CD4-positive, alpha-beta T cell treated with Interleukin-4 for 4 hours (primary cell): ENCODE data around the gene SLC15A2.
"Not testable (repeated sequence)": the region's sequence is repeated elsewhere in the genome, so short reads cannot be mapped to it uniquely, and the experiment has no call there.

ENCODE experiments used
- DNase-seq: peaks from one replicate; pipeline ENCODE4 v3.0.0-alpha.2; 2020

The SLC15A2 gene

GRCh38 chr3:121938141-121938855, 44.1 kb downstream of the SLC15A2 start:
- DNase-seq, result not testable (repeated sequence)

- no peak for DNase-seq
These were observed 47.4 kb downstream of the SLC15A2 start for GRCh38 chr3:121941592-121941991.

- DNase-seq, result no peak
These were observed 48.0 kb downstream of the SLC15A2 start for GRCh38 chr3:121942116-121942786.

GRCh38 chr3:121943431-121943830, 49.2 kb downstream of the SLC15A2 start:
- no peak for DNase-seq

- no peak for DNase-seq
These were observed 54.4 kb downstream of the SLC15A2 start for GRCh38 chr3:121948641-121949040.

- no peak for DNase-seq
These were observed 57.2 kb downstream of the SLC15A2 start for GRCh38 chr3:121951291-121951919.

- no peak for DNase-seq
These were observed 62.2 kb downstream of the SLC15A2 start for GRCh38 chr3:121956363-121956762.

DNA sequence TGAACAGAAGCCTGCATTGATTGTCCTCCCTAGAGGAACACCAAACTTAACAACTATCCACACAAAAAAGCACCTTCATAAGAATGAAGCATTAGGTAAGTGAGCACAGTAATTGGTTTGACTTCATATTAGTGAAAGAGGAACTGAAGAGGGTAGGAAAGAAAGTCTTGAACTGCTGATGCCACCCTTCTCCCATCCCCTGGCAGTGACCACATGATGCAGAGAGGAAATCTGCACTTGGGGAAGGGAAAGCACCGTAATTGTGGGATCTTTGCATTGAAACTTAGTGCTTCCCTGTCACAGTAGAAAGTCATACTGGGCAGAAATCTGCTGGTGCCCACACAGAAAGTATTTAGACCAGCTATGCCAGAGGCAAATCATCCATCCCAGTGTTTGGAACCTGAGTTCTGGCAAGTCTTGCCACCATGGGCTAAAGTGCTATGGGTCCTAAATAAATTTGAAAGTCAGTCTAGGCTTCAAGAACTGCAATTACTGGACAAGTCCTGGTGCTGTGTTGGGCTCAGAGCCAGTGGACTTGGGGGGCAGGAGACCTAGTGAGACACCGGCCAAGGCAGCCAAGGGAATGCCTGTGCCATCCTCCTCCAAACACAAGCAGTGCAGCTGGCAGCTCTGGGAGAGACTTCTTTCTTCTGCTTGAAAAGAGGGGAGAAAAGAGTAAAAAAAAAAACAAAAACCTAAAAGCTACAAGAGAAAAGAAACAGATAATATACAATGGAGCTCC, 63.6 kb downstream of the SLC15A2 start:
- DNase-seq, result no peak

DNA sequence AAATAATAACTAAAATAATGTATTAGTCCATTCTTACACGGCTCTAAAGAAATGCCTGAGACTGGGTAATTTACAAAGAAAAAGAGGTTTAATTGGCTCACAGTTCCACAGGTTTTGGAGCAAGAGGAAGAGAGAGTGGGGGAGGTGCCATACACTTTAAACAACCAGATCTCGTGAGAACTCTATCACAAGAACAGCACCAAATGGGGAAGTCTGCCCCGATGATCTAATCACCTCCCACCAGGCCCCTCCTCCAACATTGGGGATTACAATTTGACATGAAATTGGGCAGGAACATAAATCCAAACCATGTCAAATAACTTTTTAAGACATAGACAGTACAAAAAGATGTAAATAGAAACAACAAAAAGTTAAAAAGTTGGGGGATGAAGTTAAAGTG, 64.6 kb downstream of the SLC15A2 start:
- no peak for DNase-seq

DNA sequence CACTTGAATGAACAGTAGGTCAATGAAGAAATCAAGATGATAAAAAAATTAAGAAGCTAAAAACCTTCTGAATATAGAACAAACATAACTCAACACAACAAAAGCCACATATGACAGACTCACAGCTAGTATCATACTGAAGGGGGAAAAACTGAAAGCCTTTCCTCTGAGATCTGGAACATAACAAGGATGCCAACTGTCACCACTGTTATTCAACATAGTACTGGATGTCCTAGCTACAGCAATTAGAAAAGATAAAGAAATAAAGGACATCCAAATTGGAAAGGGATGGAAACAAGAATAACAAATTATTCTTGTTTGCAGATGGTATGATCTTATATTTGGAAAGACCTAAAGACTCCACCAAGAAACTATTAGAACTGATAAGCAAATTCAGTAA, 67.1 kb downstream of the SLC15A2 start:
- DNase-seq, result no peak

DNA sequence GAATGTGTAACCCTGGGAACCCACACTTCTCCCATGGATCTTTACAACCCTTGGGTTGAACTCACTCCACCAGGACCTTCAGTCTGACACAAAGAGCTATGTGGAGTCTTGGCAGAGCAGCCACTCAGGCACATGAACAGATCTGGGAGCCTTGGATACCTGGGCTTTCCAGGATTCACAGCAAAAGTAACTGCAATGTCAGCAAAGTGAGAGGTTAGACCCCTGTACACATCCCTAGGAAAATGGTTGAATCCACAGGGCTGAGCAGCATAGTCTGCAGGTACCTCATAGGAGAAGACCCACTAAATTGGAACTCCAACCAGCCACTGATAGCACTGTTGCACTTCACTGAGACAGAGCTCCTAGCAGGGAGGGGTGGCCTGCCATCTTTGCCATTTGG, 68.2 kb downstream of the SLC15A2 start:
- DNase-seq, result no peak

GRCh38 chr3:121963608-121964007, 69.4 kb downstream of the SLC15A2 start:
- DNase-seq, result no peak

DNA sequence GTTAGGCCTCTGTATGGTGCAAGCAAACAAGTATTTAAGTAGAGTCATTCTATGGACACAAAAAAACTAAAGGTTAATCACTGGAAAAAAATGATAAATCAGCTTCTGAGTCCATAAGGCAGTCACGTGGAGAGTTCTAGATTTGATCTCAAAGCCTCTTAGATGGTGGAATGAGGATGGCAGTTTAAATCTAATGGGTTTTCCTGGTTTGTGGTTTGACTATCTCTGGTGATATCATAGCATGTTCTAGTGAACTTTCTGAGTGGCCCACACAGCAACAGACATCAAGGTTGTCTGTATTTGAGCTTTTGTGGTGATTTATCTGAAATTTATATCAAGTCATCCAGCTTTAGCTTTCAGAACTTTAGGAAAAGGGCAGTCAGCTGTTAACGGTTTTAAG, 75.4 kb downstream of the SLC15A2 start:
- no peak for DNase-seq

- DNase-seq, result no peak
These were observed 75.8 kb downstream of the SLC15A2 start for GRCh38 chr3:121970047-121970446.

- no peak for DNase-seq
These were observed 80.5 kb downstream of the SLC15A2 start for GRCh38 chr3:121974601-121975111.

DNA sequence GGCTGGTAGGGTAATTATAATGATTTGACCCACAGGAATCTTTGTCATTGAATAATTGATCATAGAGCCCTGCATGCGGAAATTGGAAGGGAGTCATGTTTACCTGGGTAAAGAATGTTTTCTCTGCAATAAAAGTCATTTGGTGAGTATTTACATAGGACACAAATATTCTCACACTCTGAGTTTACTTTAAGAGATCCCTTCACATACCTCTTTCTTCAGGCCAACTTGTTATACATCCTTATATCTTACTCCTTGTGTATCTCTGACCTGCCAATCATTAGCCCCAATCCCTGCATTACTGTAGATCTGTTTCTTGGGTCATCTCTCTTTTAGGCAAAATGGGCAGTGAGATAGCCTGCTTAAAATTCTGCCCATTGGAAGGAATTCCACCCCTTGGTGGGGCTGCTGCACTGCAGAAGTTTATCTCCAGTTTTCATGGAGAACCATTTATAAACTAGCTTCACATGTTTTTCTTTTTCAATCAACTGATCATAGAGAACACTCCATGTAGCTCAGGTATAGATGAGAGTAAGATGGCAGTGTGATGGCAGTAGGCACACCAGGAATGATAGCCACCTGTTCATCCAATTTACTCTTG, 81.6 kb downstream of the SLC15A2 start:
- DNase-seq, result no peak

- DNase-seq, result no peak
These were observed 82.5 kb downstream of the SLC15A2 start for GRCh38 chr3:121976727-121977126.

DNA sequence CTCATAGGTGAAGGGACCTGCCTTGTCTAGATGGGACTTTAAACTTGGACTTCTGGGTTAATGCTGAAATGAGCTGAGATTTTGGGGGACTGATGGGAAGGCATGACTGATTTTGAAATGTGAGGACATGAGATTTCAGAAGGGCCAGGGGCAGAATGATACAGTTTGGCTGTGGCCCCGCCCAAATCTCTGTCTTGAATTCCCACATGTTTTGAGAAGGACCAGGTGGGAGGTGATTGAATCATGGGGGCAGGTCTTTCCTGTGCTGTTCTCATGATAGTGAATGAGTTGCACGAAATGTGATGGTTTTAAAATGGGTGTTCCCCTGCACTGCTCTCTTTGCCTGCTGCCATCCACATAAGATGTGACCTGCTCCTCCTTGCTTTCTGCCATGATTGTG, 85.0 kb downstream of the SLC15A2 start:
- no peak for DNase-seq

DNA sequence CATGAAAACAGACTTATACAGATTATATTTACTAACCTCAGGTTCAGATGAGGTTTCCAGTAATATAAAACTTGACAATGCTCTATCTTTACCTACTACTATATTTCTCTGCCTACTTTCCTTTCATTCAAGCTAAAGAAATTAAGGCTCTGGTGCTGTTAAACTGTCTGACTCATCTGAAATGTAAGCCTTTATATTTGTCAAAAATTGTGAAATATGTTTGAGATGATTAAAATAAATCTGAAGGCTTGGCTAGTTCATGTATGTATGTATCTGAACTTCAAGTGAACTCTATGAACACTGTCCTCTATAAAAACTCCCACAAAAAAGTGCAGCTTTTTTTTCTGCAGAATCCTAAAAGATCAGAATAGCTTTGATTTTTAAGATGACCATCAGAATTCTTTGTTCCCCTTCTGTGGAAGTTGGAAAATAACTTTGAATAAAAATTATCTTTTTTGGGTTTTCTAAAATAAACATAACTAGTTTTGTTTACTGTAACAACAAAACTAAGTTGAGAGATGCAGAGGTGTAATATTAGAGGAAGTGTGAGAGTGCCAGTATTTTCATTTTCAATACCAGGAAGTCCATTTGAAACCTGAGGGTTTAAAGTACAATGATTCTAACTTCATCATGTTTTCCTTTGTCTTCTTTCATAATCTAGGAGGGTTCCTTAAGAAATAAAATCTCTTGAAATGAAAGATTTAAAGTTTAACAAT, 85.7 kb downstream of the SLC15A2 start:
- DNase-seq, result no peak

DNA sequence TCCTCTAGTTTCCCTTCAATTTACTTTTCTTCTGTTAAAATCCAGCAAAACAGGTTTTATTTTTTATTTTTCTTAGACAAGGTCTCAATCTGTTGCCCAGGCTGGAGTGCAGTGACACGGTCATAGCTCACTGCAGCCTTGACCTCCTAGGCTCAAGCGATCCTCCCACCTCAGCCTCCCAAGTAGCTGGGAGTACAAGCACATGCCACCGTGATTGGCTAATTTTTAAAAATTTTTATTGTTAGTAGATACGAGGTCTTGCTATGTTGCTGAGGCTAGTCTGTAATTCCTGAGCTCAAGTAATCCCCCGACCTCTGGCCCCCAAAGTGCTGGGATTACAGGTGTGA, 86.2 kb downstream of the SLC15A2 start:
- no peak for DNase-seq

GRCh38 chr3:121981473-121981872, 87.3 kb downstream of the SLC15A2 start:
- DNase-seq, result no peak

- DNase-seq, result no peak
These were observed 91.6 kb downstream of the SLC15A2 start for GRCh38 chr3:121985846-121986245.
